ENCODE results near the gene PBRM1. TPM values are rescaled to one million over a fixed set of nuclear protein-coding genes. Genes with fewer than 3 reads are reported as not detected.

PBRM1 gene
- total and polyA plus RNA-seq, 2 of the 8 experiments (the other 6 are each of a cell fraction or from before 2014, with no cell fraction given), result 19.3 to 65.8 TPM

DNA sequence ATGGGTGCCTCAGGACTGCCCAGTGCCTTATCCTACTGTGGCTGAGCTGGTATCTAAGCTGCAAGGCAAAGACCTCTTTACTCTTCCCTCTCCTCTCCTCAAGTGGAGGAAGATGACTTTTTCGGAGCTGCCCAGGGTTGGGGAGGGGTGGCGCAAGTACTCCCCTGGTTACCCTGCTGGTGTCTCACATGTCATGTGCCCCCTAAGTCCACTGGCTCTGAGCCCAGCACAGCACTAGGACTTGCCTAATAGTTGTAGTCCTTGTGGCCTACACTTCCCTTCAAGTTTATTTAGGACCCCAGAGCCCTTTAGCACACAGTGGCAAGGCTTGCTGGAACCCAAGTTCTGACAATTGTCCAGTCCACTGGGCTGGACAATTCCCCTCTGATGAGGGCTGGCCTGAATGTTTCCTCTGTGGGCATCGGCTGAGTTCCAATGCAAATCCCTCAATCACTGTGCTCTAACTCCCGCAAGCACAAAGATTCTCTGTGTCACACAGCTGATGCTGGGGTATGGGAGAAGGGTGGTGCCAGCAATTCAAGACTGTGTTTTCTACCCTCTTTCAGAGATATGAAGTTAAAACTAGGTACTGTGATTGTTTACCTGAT, 89.0 kb downstream of the PBRM1 start:
- no peak overlapping the region for H4K5ac ChIP-seq (ENCODE audit: insufficient read length, low read depth, low read length)
- H3K4ac ChIP-seq (replicated peaks; ENCODE audit: insufficient read length, low read depth, low read length), result no peak overlapping the region
- no peak overlapping the region for H2BK20ac ChIP-seq (ENCODE audit: low read length)
- WGBS, 2 experiments (ENCODE audit: extremely low coverage in 1 of 2, insufficient coverage in 1 of 2, insufficient read length in 1 of 2, insufficient replicate concordance in 2 of 2, low coverage in 1 of 2, low lambda C conversion rate in 2 of 2, missing lambda C conversion rate in 1 of 2), result 94% methylated on average over 4 of the region's 4 CpGs; no CpG with 5 or more reads in 1 of the 2 experiments
- H2BK15ac ChIP-seq (ENCODE audit: low read length), result no peak overlapping the region
- no peak for DNase-seq (ENCODE audit: low read depth in 1 of 2, low spot score in 2 of 2)
- no peak overlapping the region for H3K4me3 ChIP-seq (ENCODE audit: extremely low read depth in 1 of 4, insufficient read depth in 2 of 4, low read depth in 3 of 4, low read length in 4 of 4)
- H4K8ac ChIP-seq (ENCODE audit: extremely low read depth, insufficient read depth, low read length), result no peak overlapping the region
- no peak overlapping the region for H2BK120ac ChIP-seq (replicated peaks; ENCODE audit: low read depth, low read length)
- peaks cover 0 to 2% of the 10 kb centered on the region in 2 experiments for H4K20me1 ChIP-seq (replicated peaks in 1 of 2; ENCODE audit: control insufficient read depth in 1 of 2, insufficient read depth in 2 of 2, low read length in 2 of 2)
- H3K27ac ChIP-seq (ENCODE audit: low read depth, low read length), result no peak overlapping the region
- no peaks in the 10 kb centered on the region for H3K23me2 ChIP-seq (ENCODE audit: low read depth, low read length)
- H3K4me1 ChIP-seq (replicated peaks in 1 of 4; ENCODE audit: control insufficient read depth in 3 of 4, insufficient read depth in 4 of 4, low read length in 3 of 4), result no peaks in the 10 kb centered on the region
- no peak overlapping the region for H2AK5ac ChIP-seq (ENCODE audit: low read depth, low read length)
- H2BK5ac ChIP-seq (ENCODE audit: low read depth, low read length), result no peak overlapping the region
- H2AFZ ChIP-seq (ENCODE audit: low read length), result no peak overlapping the region
- H3K14ac ChIP-seq (ENCODE audit: insufficient read length), result no peak overlapping the region
- no peaks in the 10 kb centered on the region for H3K27me3 ChIP-seq (replicated peaks in 1 of 4; ENCODE audit: control insufficient read depth in 3 of 4, extremely low read depth in 1 of 4, insufficient read depth in 3 of 4, low read length in 3 of 4)
- no peaks in the 10 kb centered on the region for H3K9me3 ChIP-seq (ENCODE audit: insufficient read depth in 2 of 2, low read depth in 1 of 2, low read length in 1 of 2)
- TF ChIP-seq SIRT6 (IDR thresholded peaks at IDR 0.05; ENCODE audit: low read length), result no peak
- no peak for TF ChIP-seq CREB1 (IDR thresholded peaks at IDR 0.05)
- no peak for TF ChIP-seq HDAC6 (IDR thresholded peaks at IDR 0.05; ENCODE audit: low read depth, low read length)
- no peak for TF ChIP-seq CEBPB (IDR thresholded peaks at IDR 0.05; ENCODE audit: low read depth, low read length)
- H4K91ac ChIP-seq (replicated peaks; ENCODE audit: insufficient read length, low read length), result no peak overlapping the region
- no peak overlapping the region for H3K23ac ChIP-seq (ENCODE audit: insufficient read length)
- no peak overlapping the region for H3K18ac ChIP-seq (ENCODE audit: extremely low read depth, low read length)
- no peak for FAIRE-seq
- no peak overlapping the region for H3K56ac ChIP-seq (replicated peaks; ENCODE audit: insufficient read length, low read depth, low read length)
- no peak overlapping the region for H3K9ac ChIP-seq (replicated peaks in 1 of 4; ENCODE audit: extremely low read depth in 1 of 4, low read depth in 3 of 4, low read length in 3 of 4)
- H3K4me2 ChIP-seq (ENCODE audit: insufficient read depth in 1 of 2, low read depth in 2 of 2, low read length in 2 of 2), result no peak overlapping the region
- H2BK12ac ChIP-seq (ENCODE audit: low read depth, low read length), result no peak overlapping the region
- H3K79me1 ChIP-seq (ENCODE audit: low read depth, low read length), result no peaks in the 10 kb centered on the region
- ChIA-PET POLR2A (ENCODE audit: partially characterized antibody) (interaction anchor here (1.0 kb wide), 1 partner anchor 75 kb away, joined by 3 read pairs; no protein-coding TSS in a partner anchor), CTCF (ENCODE audit: partially characterized antibody) (no interaction called here)
- H3K79me2 ChIP-seq (ENCODE audit: control insufficient read depth in 1 of 2, insufficient read depth in 2 of 2, low read length in 2 of 2), result no peaks in the 10 kb centered on the region
- peaks cover 0 to 9% (median 4%) of the 10 kb centered on the region in 4 experiments; a peak in 4 of 8 replicates for H3K36me3 ChIP-seq (ENCODE audit: control insufficient read depth in 2 of 4, insufficient read depth in 4 of 4, low read length in 3 of 4)

All from H1 (cell line).